Activated naive CD4-positive, alpha-beta T cell treated with anti-CD3 and anti-CD28 coated beads for 36 hours (primary cell): ENCODE data around the gene DMRTB1. TPM values are rescaled to one million over a fixed set of nuclear protein-coding genes. Genes with fewer than 3 reads are reported as not detected.
"Not testable (repeated sequence)": the region's sequence is repeated elsewhere in the genome, so short reads cannot be mapped to it uniquely, and the experiment has no call there.

Experiments used
- CTCF ChIA-PET: fragments of 350-600 bp; sonication (Branson Sonifier 250); formaldehyde crosslinking; loops from one replicate; lab custom pipeline; 2021; ENCODE audit warnings: antibody characterized with exemption; lab: Charles Lee
- DNase-seq: peaks from one replicate; pipeline ENCODE4 v3.0.0-alpha.2; 2020
- H3K27ac Mint-ChIP-seq: one replicate; pipeline ENCODE4 v1.8.0; 2021; ENCODE audit warnings: mild to moderate bottlenecking, mixed read lengths
- H3K27me3 Mint-ChIP-seq: one replicate; pipeline ENCODE4 v1.8.0; 2021; ENCODE audit warnings: low read depth, mixed read lengths
- H3K36me3 Mint-ChIP-seq: one replicate; pipeline ENCODE4 v1.8.0; 2021; ENCODE audit warnings: low read depth, mixed read lengths
- H3K4me1 Mint-ChIP-seq: one replicate; pipeline ENCODE4 v1.8.0; 2021; ENCODE audit warnings: low read depth, mixed read lengths
- H3K4me3 Mint-ChIP-seq: one replicate; pipeline ENCODE4 v1.8.0; 2021; ENCODE audit warnings: mild to moderate bottlenecking, moderate library complexity, mixed read lengths
- H3K9me3 Mint-ChIP-seq: one replicate; pipeline ENCODE4 v1.8.0; 2021; ENCODE audit warnings: mixed read lengths
- intact Hi-C: fragments of 100-400 bp; cut with micrococcal nuclease; formaldehyde crosslinking; loops from one replicate; pipeline ENCODE4 v1.15.1; 2023
- total RNA-seq, 2 experiments: library from RNA; stranded (reverse); gene quantifications; one replicate each; pipeline ENCODE4 v1.2.3, GENCODE V29; 2021

Gene DMRTB1
- total RNA-seq, 2 experiments from 2014 or later, result not detected

GRCh38 chr1:53417074-53417511 is 42.1 kb upstream of the DMRTB1 start:
- H3K36me3 Mint-ChIP-seq, result no peaks in the 10 kb centered on the region
- peaks cover 24% of the 10 kb centered on the region for H3K4me1 Mint-ChIP-seq
- CTCF ChIA-PET, result no interaction called here
- peaks cover 12% of the 10 kb centered on the region for H3K27me3 Mint-ChIP-seq
- intact Hi-C loops, result no loop called here
- H3K9me3 Mint-ChIP-seq, result peaks cover 7% of the 10 kb centered on the region
- no peak for DNase-seq
- H3K27ac Mint-ChIP-seq, result no peak overlapping the region
- H3K4me3 Mint-ChIP-seq, result no peak overlapping the region

DNA sequence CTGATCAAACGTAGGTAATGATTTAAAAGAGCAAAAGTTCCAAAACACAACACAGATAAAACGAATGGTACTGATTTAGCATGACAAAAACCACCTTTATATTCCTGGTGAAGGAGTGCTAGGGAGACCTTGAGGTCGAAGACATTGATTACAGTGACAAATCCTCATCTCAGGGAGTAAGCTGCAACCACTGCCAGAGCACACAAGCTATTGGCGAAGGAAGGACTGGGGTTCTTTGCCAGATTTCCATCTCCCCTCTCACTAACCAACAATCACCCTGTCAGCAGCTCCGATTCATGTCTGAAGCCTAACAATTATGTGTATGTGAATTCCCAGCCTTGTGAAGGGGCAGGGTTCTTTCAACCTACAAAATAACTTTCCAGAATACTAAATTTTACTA is 40.2 kb upstream of the DMRTB1 start:
- peaks cover 12% of the 10 kb centered on the region for H3K27me3 Mint-ChIP-seq
- CTCF ChIA-PET, result no interaction called here
- no peaks in the 10 kb centered on the region for H3K36me3 Mint-ChIP-seq
- peaks cover 5% of the 10 kb centered on the region for H3K4me1 Mint-ChIP-seq
- H3K4me3 Mint-ChIP-seq, result no peak overlapping the region
- DNase-seq, result no peak
- intact Hi-C loops, result no loop called here
- H3K9me3 Mint-ChIP-seq, result peaks cover 7% of the 10 kb centered on the region
- no peak overlapping the region for H3K27ac Mint-ChIP-seq

DNA sequence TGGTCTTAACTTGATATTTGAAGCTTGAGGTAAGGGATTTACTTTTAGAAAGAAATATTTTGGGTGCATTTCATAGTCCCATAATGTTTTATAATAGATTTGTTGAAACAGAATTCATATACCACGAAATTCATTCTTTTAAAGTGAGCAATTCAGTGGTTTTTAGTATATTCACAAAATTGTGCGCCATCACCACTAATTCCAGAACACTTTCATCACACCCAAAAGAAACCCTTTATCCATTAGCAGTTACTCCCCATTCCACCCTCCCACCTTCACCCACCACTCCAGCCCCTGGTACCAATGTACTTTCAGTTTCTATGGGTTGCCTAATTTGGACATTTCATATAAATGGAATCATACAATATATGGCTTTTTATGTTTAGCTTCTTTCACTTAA is 38.9 kb upstream of the DMRTB1 start:
- H3K27ac Mint-ChIP-seq, result no peak overlapping the region
- CTCF ChIA-PET, result interaction anchor here (0.8 kb wide), 1 partner anchor 27 kb away, joined by 3 read pairs; no protein-coding TSS in a partner anchor
- intact Hi-C loops, result no loop called here

GRCh38 chr1:53421208-53421607 is 38.0 kb upstream of the DMRTB1 start:
- Mint-ChIP-seq H3K9me3 (peaks cover 7% of the 10 kb centered on the region), H3K27ac (no peak overlapping the region), H3K36me3 (no peaks in the 10 kb centered on the region), H3K4me3 (no peak overlapping the region), H3K27me3 (peaks cover 12% of the 10 kb centered on the region), H3K4me1 (no peaks in the 10 kb centered on the region)
- intact Hi-C loops, result no loop called here
- no peak for DNase-seq
- CTCF ChIA-PET, result no interaction called here

More for the DNA sequence above, 38.9 kb upstream of the DMRTB1 start:
- Mint-ChIP-seq H3K27me3 (peaks cover 12% of the 10 kb centered on the region), H3K36me3 (no peaks in the 10 kb centered on the region), H3K4me1 (no peaks in the 10 kb centered on the region), H3K9me3 (peaks cover 7% of the 10 kb centered on the region), H3K4me3 (no peak overlapping the region)
- no peak for DNase-seq

DNA sequence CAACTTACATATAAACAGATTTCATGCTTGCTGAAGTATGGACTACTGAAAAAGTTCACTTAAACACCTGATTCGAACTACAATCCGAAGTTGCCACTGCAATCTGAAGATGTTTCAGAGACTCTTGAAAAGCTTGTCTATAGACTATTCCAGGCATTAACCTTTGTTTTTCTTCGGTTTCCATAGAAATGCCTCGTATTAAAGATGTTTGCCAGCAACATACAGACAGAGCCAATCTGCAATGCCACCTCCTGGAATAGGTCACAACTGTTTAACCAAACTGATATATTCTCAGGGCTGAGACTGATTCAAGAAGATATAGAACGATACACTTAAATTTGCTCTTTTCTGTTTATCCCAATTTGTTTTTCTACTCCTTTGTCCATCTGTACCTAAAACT is 28.9 kb upstream of the DMRTB1 start:
- H3K36me3 Mint-ChIP-seq, result no peaks in the 10 kb centered on the region
- intact Hi-C loops, result no loop called here
- H3K4me3 Mint-ChIP-seq, result no peak overlapping the region
- no peak for DNase-seq
- peaks cover 9% of the 10 kb centered on the region for H3K4me1 Mint-ChIP-seq
- H3K27ac Mint-ChIP-seq, result no peak overlapping the region
- CTCF ChIA-PET, result interaction anchor here (0.7 kb wide), 1 partner anchor 623 kb away, joined by 3 read pairs; the partner anchor contains the start of gene TCEANC2
- H3K27me3 Mint-ChIP-seq, result peaks cover 2% of the 10 kb centered on the region
- no peaks in the 10 kb centered on the region for H3K9me3 Mint-ChIP-seq

DNA sequence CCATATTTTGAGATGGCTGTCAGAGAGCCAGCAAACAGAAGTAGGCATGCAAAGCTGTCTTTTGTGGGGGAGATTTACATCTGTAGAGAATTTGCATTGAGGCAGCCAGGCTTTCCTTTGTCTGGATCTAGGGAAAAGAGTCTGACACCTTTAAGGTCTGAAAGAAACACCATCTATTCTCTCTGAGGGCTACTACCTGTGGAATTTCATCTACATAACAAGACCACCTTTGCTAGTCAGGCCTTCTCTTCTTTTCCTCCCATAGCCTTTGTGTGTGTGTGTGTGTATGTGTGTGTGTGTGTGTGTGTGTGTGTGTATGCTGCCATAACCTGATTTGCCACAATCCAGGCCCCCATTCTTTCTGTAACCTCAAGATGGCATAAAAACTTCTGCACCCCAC is 28.4 kb upstream of the DMRTB1 start:
- no peak for DNase-seq
- Mint-ChIP-seq H3K9me3 (no peaks in the 10 kb centered on the region), H3K27ac (no peak overlapping the region), H3K4me1 (peaks cover 9% of the 10 kb centered on the region), H3K27me3 (peaks cover 2% of the 10 kb centered on the region), H3K4me3 (no peak overlapping the region), H3K36me3 (no peaks in the 10 kb centered on the region)
- CTCF ChIA-PET, result no interaction called here
- intact Hi-C loops, result no loop called here

GRCh38 chr1:53431244-53431643 is 28.0 kb upstream of the DMRTB1 start:
- peaks cover 2% of the 10 kb centered on the region for H3K27me3 Mint-ChIP-seq
- CTCF ChIA-PET, result no interaction called here
- DNase-seq, result no peak
- H3K27ac Mint-ChIP-seq, result no peak overlapping the region
- intact Hi-C loops, result no loop called here
- H3K4me1 Mint-ChIP-seq, result peaks cover 9% of the 10 kb centered on the region
- H3K9me3 Mint-ChIP-seq, result no peaks in the 10 kb centered on the region
- H3K36me3 Mint-ChIP-seq, result no peaks in the 10 kb centered on the region
- H3K4me3 Mint-ChIP-seq, result no peak overlapping the region

- peaks cover 2% of the 10 kb centered on the region for H3K27me3 Mint-ChIP-seq
- intact Hi-C loops, result no loop called here
- no peaks in the 10 kb centered on the region for H3K9me3 Mint-ChIP-seq
- H3K36me3 Mint-ChIP-seq, result no peaks in the 10 kb centered on the region
- no peak for DNase-seq
- CTCF ChIA-PET, result interaction anchor here (0.7 kb wide), 1 partner anchor 34 kb away, joined by 4 read pairs; no protein-coding TSS in a partner anchor
- H3K4me3 Mint-ChIP-seq, result no peak overlapping the region
- peaks cover 9% of the 10 kb centered on the region for H3K4me1 Mint-ChIP-seq
- no peak overlapping the region for H3K27ac Mint-ChIP-seq
Observed at GRCh38 chr1:53431805-53432565, 27.2 kb upstream of the DMRTB1 start.

- CTCF ChIA-PET, result no interaction called here
- Mint-ChIP-seq H3K4me3 (no peak overlapping the region), H3K27me3 (peaks cover 2% of the 10 kb centered on the region), H3K4me1 (peaks cover 9% of the 10 kb centered on the region), H3K27ac (no peak overlapping the region), H3K9me3 (no peaks in the 10 kb centered on the region), H3K36me3 (no peaks in the 10 kb centered on the region)
- intact Hi-C loops, result no loop called here
- no peak for DNase-seq
Observed at GRCh38 chr1:53432611-53433010, 26.6 kb upstream of the DMRTB1 start.

- H3K27me3 Mint-ChIP-seq, H3K27ac Mint-ChIP-seq, H3K36me3 Mint-ChIP-seq, H3K4me3 Mint-ChIP-seq, DNase-seq, H3K9me3 Mint-ChIP-seq, H3K4me1 Mint-ChIP-seq, intact Hi-C loops: not testable (repeated sequence)
- CTCF ChIA-PET, result interaction anchor here (0.6 kb wide), 1 partner anchor 11 kb away, joined by 3 read pairs; no protein-coding TSS in a partner anchor
Observed at GRCh38 chr1:53434405-53435007, 24.7 kb upstream of the DMRTB1 start.

DNA sequence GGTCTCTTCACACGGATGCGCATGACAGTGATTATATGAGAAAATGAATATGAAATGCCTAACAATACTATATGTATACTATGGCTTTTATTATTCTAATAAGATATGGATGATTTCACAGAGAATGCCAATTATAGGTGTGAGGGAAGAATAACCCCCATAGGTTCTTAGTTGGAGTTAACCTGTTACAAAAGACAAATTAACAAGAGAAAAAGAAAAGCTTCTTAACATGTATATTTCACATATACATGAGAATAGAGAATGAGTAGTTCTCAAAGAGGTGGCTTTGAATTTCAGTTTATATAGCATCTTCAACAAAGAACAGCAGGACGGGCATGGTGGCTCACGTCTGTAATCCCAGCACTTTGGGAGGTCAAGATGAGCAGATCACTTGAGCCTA is 24.0 kb upstream of the DMRTB1 start:
- Mint-ChIP-seq H3K4me1 (peaks cover 9% of the 10 kb centered on the region), H3K36me3 (no peaks in the 10 kb centered on the region), H3K4me3 (no peak overlapping the region), H3K27ac (no peak overlapping the region), H3K9me3 (no peaks in the 10 kb centered on the region), H3K27me3 (peaks cover 2% of the 10 kb centered on the region)
- DNase-seq, result no peak
- intact Hi-C loops, result no loop called here
- CTCF ChIA-PET, result interaction anchor here (0.6 kb wide), 2 partner anchors 11 to 1813 kb away, joined by 3 read pairs; no protein-coding TSS in a partner anchor

GRCh38 chr1:53438427-53439336 is 20.5 kb upstream of the DMRTB1 start:
- CTCF ChIA-PET, result interaction anchor here (0.6 kb wide), 1 partner anchor 59 kb away, joined by 3 read pairs; no protein-coding TSS in a partner anchor
- H3K36me3 Mint-ChIP-seq, result no peaks in the 10 kb centered on the region

More at GRCh38 chr1:53438427-53439336, 20.5 kb upstream of the DMRTB1 start:
- intact Hi-C loops, result no loop called here
- Mint-ChIP-seq H3K4me3 (no peak overlapping the region), H3K9me3 (no peaks in the 10 kb centered on the region), H3K27me3 (peaks cover under 1% of the 10 kb centered on the region), H3K27ac (no peak overlapping the region), H3K4me1 (no peaks in the 10 kb centered on the region)
- no peak for DNase-seq
